IPS-NIHi7 (cell line): Measurements from ENCODE around the gene PRR35.
A peak's percentile ranks its signal among the peaks of the same experiment; 100 is the strongest.

Experiments used
- DNase-seq: peaks from one replicate; pipeline ENCODE4 v3.0.0; 2012; ENCODE audit warnings: mixed read lengths; ENCODE audit errors: extremely low spot score

PRR35 gene

DNA sequence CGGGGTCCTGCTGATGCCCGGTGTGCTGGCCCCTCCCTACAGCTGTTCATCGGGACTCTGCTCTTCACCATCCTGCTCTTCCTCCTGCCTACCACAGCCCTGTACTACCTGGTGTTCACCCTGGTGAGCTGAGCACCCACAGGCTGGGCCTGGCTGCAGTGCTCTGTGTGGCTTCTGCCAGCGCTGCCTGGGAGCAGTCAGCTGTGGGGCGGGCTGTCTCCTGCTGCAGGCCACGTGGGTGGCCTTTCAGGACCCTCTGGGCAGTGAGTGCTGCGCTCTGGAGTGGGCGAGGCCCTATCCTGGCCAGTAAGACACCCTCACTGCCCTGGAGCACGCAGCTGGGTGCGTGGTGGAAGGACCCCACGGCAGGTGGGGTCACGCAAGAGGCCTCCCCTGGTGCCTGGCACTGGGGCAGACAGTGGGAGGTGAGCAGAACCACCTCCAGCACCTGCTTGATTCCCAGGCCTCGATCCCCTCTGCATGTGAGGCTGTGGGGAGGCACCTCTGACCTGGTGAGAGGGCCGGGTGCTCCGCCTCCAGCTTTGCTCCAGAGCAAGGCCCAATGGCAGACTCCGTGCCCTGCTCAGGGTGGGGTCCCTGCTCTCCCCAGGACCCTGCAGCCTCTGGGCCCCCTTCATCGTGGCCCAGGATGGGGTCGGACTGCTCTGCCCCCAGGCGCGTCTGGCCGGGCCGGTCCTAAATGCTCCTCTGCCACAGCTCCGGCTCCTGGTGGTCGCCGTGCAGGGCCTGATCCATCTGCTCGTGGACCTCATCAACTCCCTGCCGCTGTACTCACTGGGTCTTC lies 20.1 kb downstream of the PRR35 start:
- DNase-seq, result no peak

DNA sequence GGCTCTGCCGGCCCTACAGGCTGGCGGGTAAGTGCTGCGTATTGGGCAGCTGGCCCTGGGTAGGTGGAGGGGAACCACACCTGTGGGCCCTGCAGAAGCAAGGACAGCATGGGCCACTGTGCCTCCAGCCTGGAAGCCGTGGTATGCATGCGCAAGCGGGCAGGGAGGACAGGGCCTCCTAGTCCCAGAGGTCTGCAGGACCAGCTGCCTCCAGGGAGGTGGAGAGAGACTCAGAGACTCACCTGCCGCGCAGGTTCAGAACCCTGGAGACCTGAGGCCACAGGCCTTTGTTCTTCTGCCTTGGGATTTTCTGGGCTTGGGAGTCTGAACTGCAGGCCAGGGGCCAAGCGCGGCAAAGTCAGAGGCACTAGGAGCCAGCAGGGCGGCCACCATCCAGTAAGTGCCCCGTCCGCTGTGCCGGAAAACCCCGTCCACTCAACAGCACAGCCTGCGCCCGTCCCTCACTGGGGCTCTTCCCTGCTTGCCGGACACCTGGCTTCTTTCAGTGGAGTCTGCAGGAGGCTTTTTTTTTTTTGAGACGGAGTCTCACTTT lies 20.8 kb downstream of the PRR35 start:
- no peak for DNase-seq

GRCh38 chr16:582218-582613 lies 22.0 kb downstream of the PRR35 start:
- no peak for DNase-seq

GRCh38 chr16:582614-583331 lies 22.6 kb downstream of the PRR35 start:
- no peak for DNase-seq

- peak; percentile 62 for DNase-seq
Measured at GRCh38 chr16:583470-583814, 23.2 kb downstream of the PRR35 start.

- DNase-seq, result no peak
Measured at GRCh38 chr16:583815-584591, 23.8 kb downstream of the PRR35 start.

- no peak for DNase-seq
Measured at GRCh38 chr16:585351-585750, 25.2 kb downstream of the PRR35 start.

- DNase-seq, result no peak
Measured at GRCh38 chr16:586047-586644, 26.0 kb downstream of the PRR35 start.

DNA sequence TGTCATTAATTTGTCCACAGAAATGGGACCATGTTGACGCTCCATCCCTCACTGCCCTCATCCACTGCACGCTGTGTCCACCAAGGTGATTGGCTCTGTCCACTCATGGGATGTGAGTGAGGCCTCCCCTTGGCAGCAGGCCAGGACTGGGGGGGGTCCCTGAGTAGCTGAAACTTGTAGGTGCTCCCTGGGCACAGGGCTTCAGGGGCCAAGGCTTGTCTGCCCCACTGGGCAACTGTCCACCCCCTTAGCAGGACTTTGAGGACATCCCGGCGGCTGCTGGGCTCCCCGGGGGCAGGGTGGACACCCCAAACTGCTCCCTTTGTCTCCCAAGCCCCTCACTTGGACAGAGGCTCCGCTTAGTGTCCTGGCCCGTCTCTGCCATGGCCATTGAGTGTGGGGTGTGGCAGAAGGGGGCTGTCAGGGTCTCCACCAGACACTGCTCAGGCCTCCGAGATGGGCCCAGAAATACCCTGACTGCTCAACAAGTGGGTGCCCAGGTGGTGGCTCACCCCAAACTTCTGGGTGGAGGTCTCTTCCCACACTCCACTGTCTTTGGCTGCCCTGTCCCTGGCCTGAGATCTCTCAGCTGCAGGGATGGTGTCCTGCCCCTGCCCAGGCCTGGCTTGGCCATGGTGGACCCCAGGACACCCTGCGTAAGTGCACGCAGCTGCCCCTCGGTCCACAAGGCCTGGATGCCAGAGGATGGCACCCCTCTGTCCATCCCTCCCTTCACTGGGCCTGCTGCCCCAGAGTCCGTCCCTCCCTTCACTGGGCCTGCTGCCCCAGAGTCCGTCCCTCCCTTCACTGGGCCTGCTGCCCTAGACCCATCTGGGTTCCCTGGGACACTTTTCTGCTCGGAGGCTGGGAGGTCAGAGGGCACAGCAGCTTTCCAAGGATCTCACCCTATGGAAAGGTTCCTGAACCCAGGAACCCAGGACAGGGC lies 26.7 kb downstream of the PRR35 start:
- no peak for DNase-seq

- DNase-seq, result no peak
Measured at GRCh38 chr16:588639-588888, 28.4 kb downstream of the PRR35 start.

GRCh38 chr16:588889-589657 lies 28.9 kb downstream of the PRR35 start:
- DNase-seq, result peak; percentile 88

GRCh38 chr16:589658-590187 lies 29.5 kb downstream of the PRR35 start, which contains the start of gene RAB40C:
TSS of gene RAB40C (plus strand) at chr16:590066. CDS start at chr16:590292, 226 bp downstream.
- DNase-seq, result peak; percentile 98

- no peak for DNase-seq
Measured at GRCh38 chr16:590188-590814, 30.1 kb downstream of the PRR35 start.

DNA sequence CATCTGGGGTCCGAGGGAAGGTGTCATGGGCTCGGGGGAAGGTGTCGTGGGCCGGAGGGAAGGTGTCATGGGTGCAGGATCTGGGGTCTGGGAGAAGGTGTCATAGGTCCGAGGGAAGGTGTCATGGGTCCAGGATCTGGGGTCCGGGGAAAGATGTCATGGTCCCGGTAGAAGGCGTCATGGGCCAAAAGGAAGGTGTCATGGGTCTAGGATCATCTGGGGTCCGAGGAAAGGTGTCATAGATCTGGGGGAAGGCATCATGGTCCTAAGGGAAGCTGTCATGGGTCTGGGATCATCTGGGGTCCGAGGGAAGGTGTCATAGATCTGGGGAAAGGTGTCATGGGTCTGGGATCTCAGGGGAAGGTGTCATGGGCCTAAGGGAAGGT lies 30.6 kb downstream of the PRR35 start:
- no peak for DNase-seq

DNA sequence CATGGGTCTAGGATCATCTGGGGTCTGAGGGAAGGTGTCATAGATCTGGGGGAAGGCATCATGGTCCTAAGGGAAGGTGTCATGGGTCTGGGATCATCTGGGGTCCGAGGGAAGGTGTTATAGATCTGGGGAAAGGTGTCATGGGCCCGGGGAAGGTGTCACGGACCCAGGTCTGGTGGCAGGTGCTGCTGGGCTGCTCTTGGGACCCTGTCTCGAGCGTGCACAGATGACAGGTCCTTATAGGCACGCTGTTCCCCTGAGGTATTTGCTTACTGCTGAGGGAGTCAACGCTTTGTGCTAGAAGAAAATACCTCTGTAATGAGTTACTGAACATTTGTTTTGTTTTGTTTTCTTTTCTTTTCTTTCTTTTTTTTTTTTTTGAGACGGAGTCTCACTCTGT lies 31.0 kb downstream of the PRR35 start:
- DNase-seq, result no peak

DNA sequence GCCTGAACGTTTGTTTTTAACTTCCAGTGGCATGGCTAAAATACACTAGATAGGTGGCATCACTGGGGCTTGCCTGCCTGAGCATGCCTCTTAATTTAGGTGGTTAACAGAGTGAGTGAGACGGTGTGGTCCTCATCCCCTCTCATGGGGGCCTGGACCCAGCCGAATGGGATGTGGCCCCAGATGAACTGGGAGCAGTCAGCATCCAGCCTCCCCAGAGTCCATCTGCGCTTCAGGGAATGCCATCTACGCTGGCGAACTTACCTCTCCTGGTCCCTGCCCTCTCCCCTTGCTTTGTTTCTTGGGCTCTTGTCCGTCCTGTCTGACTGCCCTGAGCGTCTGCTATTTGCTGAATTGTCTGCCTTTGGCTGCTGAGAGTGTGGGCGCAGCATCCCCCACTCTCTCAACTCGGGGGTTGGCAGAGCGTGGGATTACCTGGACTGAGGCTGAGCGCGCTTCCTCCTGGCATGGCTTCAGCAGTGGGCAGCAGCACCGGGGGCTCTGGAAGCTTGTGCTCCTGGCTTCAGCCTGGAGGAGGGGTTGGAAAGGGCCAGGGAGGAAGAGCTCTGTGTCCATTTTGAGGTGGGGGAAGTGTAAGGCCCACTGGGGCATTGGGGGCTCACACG lies 31.8 kb downstream of the PRR35 start:
- DNase-seq, result no peak

GRCh38 chr16:592518-593306 lies 32.5 kb downstream of the PRR35 start:
- DNase-seq, result no peak

DNA sequence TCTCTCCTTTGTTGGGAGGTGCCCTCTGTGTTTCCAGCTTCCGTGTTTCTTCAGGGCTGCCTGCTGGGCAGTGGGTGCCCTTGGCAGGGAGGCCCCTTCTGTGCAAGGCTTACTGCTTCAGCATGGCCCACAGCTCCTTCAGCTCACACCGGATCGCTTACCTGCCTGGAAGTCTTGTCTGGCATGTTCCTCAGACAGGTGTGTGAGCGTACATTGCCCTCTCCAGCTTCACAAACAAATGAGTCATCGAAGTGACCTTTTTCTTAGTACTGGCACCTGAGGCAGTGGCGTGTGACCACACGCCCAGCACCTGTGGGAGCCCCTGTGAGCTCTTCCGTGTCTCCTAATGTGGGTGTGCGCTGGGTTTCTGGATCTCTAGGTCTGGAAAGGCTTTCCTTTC lies 33.2 kb downstream of the PRR35 start:
- no peak for DNase-seq
